HepG2 (cell line): ENCODE results near the gene CLCNKA. TPM values are rescaled to one million over a fixed set of nuclear protein-coding genes. Genes with fewer than 3 reads are reported as not detected.
A peak's percentile ranks its signal among the peaks of the same experiment; 100 is the strongest.

Experiments used
- EP300 ChIP-seq, 3 experiments: sonication (generic) in 1 of 3; formaldehyde crosslinking in 1 of 3; IDR thresholded peaks; 2 replicates each; pipeline versions ENCODE4 v1.5.1 to v1.6.1; 2011 to 2020; ENCODE audit warnings: low read depth in 2 of 3, low read length in 2 of 3, borderline replicate concordance in 1 of 3, improper control_type of control experiment in 1 of 3, mild to moderate bottlenecking in 1 of 3, missing genetic modification reagents in 1 of 3, moderate library complexity in 1 of 3
- ESRRA ChIP-seq: sonication (generic); formaldehyde crosslinking; IDR thresholded peaks from 2 replicates; pipeline ENCODE4 v1.5.1; 2020; ENCODE audit warnings: mild to moderate bottlenecking, low read depth, missing genetic modification reagents
- LCORL ChIP-seq, 2 experiments: fragments of 450-650 bp in 1 of 2; sonication (generic) in 1 of 2; formaldehyde crosslinking in 1 of 2; IDR thresholded peaks; 2 replicates each; pipeline versions ENCODE4 v1.5.0 to v1.6.1; 2017 to 2020; ENCODE audit warnings: antibody characterized with exemption in 1 of 2, missing genetic modification reagents in 1 of 2
- NFKBIZ ChIP-seq: IDR thresholded peaks from 2 replicates; pipeline ENCODE4 v1.6.1; 2018; ENCODE audit warnings: missing genetic modification reagents, missing compliant biosample characterization
- SP5 ChIP-seq: IDR thresholded peaks from 2 replicates; pipeline ENCODE4 v1.6.1; 2016; ENCODE audit warnings: low read depth, borderline replicate concordance
- SRF ChIP-seq: IDR thresholded peaks from 2 replicates; pipeline ENCODE4 v1.6.1; 2011; ENCODE audit warnings: mild to moderate bottlenecking, low read depth, low read length, moderate library complexity
- SRSF1 ChIP-seq: fragments of 200-400 bp; formaldehyde crosslinking; optimal IDR thresholded peaks from 2 replicates; pipeline ENCODE3; 2017; ENCODE audit warnings: mild to moderate bottlenecking, low read depth, low read length, moderate library complexity
- ZFP91 ChIP-seq: sonication (generic); formaldehyde crosslinking; IDR thresholded peaks from 2 replicates; pipeline ENCODE4 v1.9.0; 2022; ENCODE audit warnings: missing genetic modification reagents, mild to moderate bottlenecking, borderline replicate concordance
- ZHX1 ChIP-seq: sonication (generic); formaldehyde crosslinking; IDR thresholded peaks from 2 replicates; pipeline ENCODE4 v1.8.1; 2022; ENCODE audit warnings: low read depth, mild to moderate bottlenecking, missing genetic modification reagents
- ZMYM3 ChIP-seq: sonication (generic); formaldehyde crosslinking; IDR thresholded peaks from 2 replicates; pipeline ENCODE4 v1.5.1; 2020; ENCODE audit warnings: mild to moderate bottlenecking, missing genetic modification reagents
- ZNF468 ChIP-seq: sonication (generic); formaldehyde crosslinking; IDR thresholded peaks from 2 replicates; pipeline ENCODE4 v1.8.0; 2022; ENCODE audit warnings: mild to moderate bottlenecking, moderate library complexity, missing genetic modification reagents
- ZNF563 ChIP-seq: sonication (generic); formaldehyde crosslinking; IDR thresholded peaks from 2 replicates; pipeline ENCODE4 v1.8.0; 2022; ENCODE audit warnings: mild to moderate bottlenecking, moderate library complexity, missing genetic modification reagents
- ZNF670 ChIP-seq: sonication (generic); formaldehyde crosslinking; IDR thresholded peaks from 2 replicates; pipeline ENCODE4 v1.8.0; 2022; ENCODE audit warnings: mild to moderate bottlenecking, missing genetic modification reagents, borderline replicate concordance
- ZNF691 ChIP-seq: sonication (generic); formaldehyde crosslinking; IDR thresholded peaks from 2 replicates; pipeline ENCODE4 v1.4.0; 2020; ENCODE audit warnings: missing genetic modification reagents, low read depth, mild to moderate bottlenecking, borderline replicate concordance
- polyA plus RNA-seq, 8 experiments: library from polyadenylated mRNA; depleted of rRNA in 3 of 8; stranded (reverse) in 7 of 8; unstranded in 1 of 8; fragments of >200 nt; fragmentation: Illumina TruSeq in 4 of 8; extraction: Trizol in 4 of 8; gene quantifications; 2 replicates each; pipeline versions ENCODE4 v1.2.1 to v1.2.3, GENCODE V29; 2011 to 2016; ENCODE audit warnings: low read depth in 4 of 8, missing spikeins in 1 of 8, mixed read lengths in 1 of 8; ENCODE audit not compliant: insufficient read depth in 1 of 8
- total RNA-seq, 5 experiments: library from RNA; depleted of rRNA; stranded (reverse); fragments of >200 nt; fragmentation: Illumina TruSeq; extraction: Trizol; gene quantifications; 2 replicates each; pipeline ENCODE4 v1.2.3, GENCODE V29; 2016; ENCODE audit warnings: low read depth in 1 of 5
- TF ChIP-seq, protein P1 (sequence below): IDR thresholded peaks from 2 replicates; pipeline ENCODE4 v1.6.1; 2018; ENCODE audit warnings: missing genetic modification reagents
- TF ChIP-seq, protein P2 (sequence below): IDR thresholded peaks from 2 replicates; pipeline ENCODE4 v1.6.1; 2016; ENCODE audit warnings: low read depth, control low read depth

Gene CLCNKA
- total and polyA plus RNA-seq, 2 of the 13 experiments (the other 11 are each of a cell fraction or from before 2014, with no cell fraction given): 0.03 TPM; not detected in 1

DNA sequence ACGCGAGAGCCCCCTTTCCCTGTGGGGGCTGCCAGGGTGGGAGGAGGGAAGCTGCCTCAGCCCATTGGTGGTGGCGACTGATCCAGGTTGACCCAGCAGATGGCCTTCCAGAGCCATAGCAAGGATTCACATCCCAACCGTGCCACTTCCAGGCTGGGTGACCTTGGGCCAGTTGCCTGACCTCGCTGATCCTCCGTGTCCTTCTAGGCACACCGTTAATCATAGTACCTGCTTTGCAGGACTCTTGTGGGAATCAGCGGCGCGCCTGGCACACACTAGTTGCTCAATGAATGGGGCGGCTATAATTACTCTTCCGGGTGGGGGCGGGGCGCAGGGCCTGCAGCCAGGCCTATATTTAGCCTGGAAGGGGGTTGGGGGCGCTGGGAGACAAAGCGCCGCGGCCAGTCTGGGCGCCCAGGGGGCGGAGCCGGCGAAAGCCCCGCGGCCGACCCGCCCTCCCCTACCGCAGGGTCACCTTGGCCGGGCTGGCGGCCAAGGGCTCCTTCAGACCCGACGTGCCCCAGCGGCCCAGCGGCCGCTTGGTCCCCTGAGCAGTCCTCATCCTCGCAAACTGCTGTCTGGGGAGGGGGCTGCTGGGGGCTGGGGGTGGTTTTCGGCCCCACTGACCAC is 9.1 kb upstream of the CLCNKA start (continued):
- TF ChIP-seq SRF: peak; percentile 67; the same call in 1 of the 2 replicates
- peak; percentile 97 for TF ChIP-seq ZMYM3 (CRISPR knock-in tag)
- TF ChIP-seq ZFP91 (CRISPR knock-in tag): peak; percentile 31; the same call in 1 of the 2 replicates
- TF ChIP-seq ZNF563: no peak
- no peak for TF ChIP-seq LCORL (IDR thresholded peaks at IDR 0.05)
- TF ChIP-seq LCORL (CRISPR knock-in tag; IDR thresholded peaks at IDR 0.05): peak; percentile 56
- TF ChIP-seq ZHX1 (CRISPR knock-in tag): no peak
- TF ChIP-seq, protein P1, sequence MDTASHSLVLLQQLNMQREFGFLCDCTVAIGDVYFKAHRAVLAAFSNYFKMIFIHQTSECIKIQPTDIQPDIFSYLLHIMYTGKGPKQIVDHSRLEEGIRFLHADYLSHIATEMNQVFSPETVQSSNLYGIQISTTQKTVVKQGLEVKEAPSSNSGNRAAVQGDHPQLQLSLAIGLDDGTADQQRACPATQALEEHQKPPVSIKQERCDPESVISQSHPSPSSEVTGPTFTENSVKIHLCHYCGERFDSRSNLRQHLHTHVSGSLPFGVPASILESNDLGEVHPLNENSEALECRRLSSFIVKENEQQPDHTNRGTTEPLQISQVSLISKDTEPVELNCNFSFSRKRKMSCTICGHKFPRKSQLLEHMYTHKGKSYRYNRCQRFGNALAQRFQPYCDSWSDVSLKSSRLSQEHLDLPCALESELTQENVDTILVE (CRISPR knock-in tag): no peak
- TF ChIP-seq, protein P2, sequence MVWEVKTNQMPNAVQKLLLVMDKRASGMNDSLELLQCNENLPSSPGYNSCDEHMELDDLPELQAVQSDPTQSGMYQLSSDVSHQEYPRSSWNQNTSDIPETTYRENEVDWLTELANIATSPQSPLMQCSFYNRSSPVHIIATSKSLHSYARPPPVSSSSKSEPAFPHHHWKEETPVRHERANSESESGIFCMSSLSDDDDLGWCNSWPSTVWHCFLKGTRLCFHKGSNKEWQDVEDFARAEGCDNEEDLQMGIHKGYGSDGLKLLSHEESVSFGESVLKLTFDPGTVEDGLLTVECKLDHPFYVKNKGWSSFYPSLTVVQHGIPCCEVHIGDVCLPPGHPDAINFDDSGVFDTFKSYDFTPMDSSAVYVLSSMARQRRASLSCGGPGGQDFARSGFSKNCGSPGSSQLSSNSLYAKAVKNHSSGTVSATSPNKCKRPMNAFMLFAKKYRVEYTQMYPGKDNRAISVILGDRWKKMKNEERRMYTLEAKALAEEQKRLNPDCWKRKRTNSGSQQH (CRISPR knock-in tag): peak; percentile 62
- TF ChIP-seq EP300 (IDR thresholded peaks at IDR 0.05; ENCODE audit: low read depth in 2 of 2, low read length in 2 of 2): peak in 1 of 2 experiments; percentile 23; a peak in 1 of 4 replicates
- TF ChIP-seq EP300 (CRISPR knock-in tag; IDR thresholded peaks at IDR 0.05; ENCODE audit: borderline replicate concordance): no peak
- 0 out of 2 replicates have a peak, but pooled peaks have one; percentile 35 for TF ChIP-seq ZNF670 (CRISPR knock-in tag)
- no peak for TF ChIP-seq ZNF691 (CRISPR knock-in tag)
- peak; percentile 20 for TF ChIP-seq SRSF1
- 0 out of 2 replicates have a peak, but pooled peaks have one; percentile 42 for TF ChIP-seq ZNF468 (CRISPR knock-in tag)
- peak; percentile 73; the same call in 1 of the 2 replicates for TF ChIP-seq SP5 (CRISPR knock-in tag)
- TF ChIP-seq ESRRA (CRISPR knock-in tag): peak; percentile 96
- 0 out of 2 replicates have a peak, but pooled peaks have one; percentile 55 for TF ChIP-seq NFKBIZ (CRISPR knock-in tag)
